NCI-H82 (cell line): ENCODE data around the gene LRRC51.

Source experiments
- DNase-seq: peaks from one replicate; lab custom pipeline; 2025; lab: John Stamatoyannopoulos, UW

Gene LRRC51

DNA sequence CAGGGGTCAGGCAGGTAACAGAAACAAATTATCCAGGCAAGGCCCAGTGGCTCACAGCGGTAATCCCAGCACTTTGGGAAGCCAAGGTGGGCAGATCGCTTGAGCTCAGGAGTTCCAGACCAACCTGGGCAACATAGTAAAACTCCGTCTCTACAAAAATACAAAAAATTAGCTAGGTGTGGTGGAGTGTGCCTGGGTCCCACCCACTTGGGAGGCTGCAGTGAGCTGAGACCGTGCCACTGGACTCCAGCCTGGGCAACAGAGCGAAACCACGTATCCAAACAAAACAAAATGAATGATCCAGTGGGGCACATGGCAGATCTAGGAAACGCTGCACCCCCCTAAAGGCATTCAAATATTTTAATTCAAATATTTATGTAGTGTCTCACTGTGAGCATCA, 10.2 kb upstream of the LRRC51 start:
- DNase-seq: no peak

GRCh38 chr11:72072348-72072747, 8.3 kb upstream of the LRRC51 start:
- DNase-seq: no peak

DNA sequence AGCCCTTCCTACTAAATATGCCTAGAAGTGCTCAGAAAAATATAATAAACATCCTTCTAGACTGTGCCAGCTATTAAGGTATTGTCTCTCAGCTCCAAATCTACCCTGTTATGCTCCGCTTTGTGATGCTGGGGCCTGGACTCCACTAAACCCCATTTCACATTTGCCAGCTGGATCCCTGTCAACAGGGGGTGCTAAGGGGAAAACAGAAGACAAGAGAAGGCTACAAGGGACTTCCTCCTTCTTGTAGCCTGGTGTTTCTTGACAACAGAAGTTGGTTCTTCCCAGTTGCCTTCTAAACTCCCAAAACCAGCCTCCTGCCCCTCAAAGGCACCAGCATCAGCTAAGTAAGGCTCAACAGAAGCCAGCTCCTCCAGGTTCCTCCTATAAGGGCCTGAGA, 5.5 kb upstream of the LRRC51 start:
- peak; percentile 4 for DNase-seq

DNA sequence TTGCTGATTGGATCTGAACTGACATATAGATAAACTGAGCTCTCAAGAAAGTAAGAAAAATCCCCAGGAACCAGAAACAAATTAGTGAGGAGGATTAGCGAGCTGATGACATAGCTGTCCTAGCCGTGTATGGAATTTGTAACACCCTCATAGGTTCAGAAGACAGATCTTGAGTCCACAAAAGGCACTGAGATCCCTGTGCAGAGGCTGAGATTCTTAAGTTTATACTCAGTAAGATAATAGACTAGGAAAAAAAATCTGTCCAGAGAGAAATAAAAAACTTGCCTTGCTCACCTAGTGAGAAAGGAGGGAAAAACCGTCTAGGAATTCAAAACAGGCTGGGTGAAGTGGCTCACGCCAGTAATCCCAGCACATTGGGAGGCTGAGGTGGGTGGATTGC, 4.9 kb upstream of the LRRC51 start:
- DNase-seq: no peak

GRCh38 chr11:72078477-72078876, 2.2 kb upstream of the LRRC51 start:
- DNase-seq: no peak

DNA sequence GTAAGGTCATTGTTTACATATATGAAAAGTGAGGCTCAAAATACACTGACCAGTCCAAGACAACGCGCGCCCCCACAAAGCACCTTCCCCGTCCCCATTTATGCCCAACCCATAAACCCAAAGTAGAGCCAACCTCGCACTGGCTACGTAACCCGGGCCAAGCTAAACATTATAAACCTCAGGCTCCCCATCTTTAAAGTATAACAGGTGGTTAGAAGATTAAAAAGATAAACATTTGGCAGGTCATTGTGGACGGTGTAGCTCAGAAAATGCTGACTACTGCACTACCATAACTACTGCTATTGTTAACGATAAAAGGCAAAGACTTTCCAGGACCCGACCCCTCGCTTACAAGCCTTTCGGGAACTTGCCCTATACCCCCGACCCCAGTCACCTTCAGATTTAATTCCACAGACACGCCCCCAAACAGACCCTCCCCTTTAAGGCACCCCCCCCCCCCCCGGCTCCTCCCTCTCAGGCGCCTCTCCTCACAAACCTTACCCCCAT, 778 bp upstream of the LRRC51 start:
- peak; percentile 85 for DNase-seq

- no peak for DNase-seq
Observed at GRCh38 chr11:72081184-72081644, 564 bp downstream of the LRRC51 start.

DNA sequence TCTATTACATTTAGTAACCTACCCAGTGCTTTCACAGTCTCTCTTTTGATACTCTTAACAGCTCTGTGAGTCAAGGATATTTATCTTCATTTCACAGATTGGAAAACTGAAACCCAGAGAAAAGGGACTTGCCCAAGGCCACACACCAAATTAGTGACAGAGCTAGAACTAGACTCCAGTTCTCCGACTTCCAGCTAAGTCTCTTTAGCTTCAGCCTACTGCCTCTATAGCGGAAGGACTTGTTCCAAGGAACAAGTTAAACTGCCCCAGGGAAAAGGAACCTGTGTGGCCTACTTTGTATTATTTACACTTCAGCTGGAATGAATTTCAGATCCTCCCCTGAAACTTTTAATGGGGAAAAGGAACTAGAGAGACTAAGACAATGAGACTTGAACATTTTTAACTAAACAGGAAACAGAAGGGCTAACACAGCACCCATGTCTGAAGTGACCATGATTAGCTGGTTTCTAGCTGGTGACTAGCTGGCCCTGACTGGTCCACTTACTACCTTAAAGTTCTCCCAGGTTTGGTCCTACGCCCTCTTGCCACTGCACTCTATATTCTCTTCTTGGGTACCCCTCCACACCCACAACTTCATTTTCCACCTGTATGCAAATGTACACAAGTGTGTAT, 1.3 kb downstream of the LRRC51 start:
- DNase-seq: no peak

- no peak for DNase-seq
Observed at GRCh38 chr11:72083414-72083813, 2.8 kb downstream of the LRRC51 start.

DNA sequence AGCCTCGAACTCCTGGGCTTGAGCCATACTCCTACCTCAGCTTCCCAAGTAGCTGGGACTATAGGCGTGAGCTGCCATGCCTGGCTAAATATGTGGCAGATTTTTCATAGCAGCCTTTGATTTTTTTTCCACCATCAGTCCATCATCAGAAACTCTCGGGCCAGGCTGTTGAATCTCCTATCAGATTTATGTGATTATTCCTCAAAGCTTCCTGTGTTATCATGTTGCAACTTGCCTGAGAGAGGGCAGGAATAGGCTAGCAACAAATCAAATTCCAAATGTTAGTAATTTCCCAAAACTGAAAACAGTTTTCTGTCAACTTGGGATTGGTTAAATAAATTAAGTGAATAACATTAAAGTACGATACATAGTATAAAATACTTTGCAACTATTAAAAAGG, 3.4 kb downstream of the LRRC51 start:
- no peak for DNase-seq

GRCh38 chr11:72084965-72085364, 4.3 kb downstream of the LRRC51 start:
- DNase-seq: peak; percentile 74

- DNase-seq: peak; percentile 28
Observed at GRCh38 chr11:72085621-72086351, 5.1 kb downstream of the LRRC51 start.

DNA sequence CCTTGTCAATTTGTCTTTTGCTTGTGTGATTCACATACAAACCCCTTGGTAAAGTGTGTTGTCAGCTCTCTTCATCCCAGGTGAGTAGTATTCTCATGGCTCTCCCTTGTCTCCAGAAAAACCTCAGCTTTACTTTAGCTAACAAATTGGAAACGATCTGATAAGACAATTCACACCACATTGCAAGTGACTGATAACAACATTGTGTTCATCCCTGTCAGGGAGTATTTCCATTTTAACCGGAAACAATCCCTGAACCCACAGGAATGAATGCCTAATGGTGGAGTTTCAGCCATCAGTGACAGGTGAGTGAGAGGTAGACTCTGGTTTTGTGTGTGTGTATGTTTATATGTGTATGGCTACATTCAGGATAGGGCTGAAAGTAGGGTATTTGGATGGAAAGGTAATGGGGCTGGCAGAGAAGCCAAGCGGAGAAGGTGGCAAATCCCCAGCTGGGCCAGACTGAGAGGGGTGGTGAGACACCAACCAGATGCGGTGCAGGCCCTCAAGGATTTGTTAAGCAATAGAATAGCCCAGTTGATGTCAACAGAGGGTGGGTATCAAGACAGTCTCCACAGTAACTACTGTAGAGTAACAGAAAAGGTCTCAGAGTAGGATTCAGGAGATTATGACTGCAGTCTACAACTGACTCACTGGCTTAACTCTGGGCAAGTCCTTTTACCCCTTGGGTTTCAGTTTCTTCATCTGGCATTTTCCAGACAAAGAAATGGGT, 7.6 kb downstream of the LRRC51 start:
- peak; percentile 53 for DNase-seq

- DNase-seq: peak; percentile 79
Observed at GRCh38 chr11:72091292-72091691, 10.6 kb downstream of the LRRC51 start.

DNA sequence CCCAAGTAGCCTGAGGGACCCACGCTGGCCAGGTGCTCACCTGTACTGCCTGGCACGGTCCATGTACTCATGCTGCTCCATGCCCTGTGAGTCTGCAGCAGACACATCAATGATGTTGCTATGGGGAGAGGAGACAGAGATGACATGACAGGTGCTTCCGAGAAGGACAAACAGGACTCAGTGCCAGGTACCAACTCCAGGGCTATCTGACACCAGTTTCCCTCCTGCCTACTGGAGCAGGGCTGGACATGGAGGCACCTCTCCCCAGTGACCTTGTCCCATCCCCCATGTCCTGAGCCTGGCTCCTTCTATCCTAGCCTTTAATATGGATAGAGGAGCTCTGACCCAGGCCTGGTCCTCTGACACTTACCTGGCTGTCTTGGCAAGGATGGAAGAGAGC, 18.1 kb downstream of the LRRC51 start:
- DNase-seq: no peak

DNA sequence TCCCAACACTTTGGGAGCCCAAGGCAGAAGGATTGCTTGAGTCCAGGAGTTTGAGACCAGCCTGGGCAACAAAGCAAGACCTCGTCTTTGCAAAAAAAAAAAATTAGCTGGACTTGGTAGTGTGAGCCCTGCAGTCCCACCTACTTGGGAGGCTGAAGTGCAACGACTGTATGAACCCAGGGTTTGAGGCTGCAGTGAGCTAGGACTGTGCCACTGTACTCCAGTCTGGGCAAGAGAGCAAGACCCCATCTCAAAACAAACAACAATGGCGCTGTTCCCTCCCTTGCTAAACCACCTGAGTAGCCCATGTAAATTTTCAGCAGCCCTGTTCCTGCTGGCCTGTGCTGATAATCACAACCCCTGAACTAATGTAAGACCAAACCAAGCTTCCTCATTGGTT, 19.4 kb downstream of the LRRC51 start:
- DNase-seq: no peak

DNA sequence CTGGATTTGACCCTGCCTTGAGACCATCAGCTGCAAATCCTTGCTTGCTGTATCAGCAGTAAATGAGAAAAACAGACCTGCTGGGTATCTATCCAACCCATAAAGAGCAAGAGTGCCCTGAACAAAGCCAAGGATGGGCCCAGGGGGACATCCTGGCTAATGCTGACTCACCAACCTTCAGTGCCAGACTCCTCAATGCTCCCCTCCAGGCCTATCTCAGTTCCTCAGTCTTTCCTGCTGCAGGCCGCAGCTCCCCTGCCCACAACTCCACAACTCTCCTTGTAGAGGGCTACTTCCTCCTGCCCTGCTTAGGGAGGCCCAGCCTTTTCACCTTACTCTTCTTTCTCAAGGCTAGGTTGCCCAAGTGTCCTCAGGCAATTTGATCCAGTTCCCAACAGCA, 19.8 kb downstream of the LRRC51 start:
- no peak for DNase-seq

GRCh38 chr11:72102162-72102561, 21.5 kb downstream of the LRRC51 start:
- DNase-seq: peak; percentile 14

- no peak for DNase-seq
Observed at GRCh38 chr11:72102631-72102945, 21.9 kb downstream of the LRRC51 start.

DNA sequence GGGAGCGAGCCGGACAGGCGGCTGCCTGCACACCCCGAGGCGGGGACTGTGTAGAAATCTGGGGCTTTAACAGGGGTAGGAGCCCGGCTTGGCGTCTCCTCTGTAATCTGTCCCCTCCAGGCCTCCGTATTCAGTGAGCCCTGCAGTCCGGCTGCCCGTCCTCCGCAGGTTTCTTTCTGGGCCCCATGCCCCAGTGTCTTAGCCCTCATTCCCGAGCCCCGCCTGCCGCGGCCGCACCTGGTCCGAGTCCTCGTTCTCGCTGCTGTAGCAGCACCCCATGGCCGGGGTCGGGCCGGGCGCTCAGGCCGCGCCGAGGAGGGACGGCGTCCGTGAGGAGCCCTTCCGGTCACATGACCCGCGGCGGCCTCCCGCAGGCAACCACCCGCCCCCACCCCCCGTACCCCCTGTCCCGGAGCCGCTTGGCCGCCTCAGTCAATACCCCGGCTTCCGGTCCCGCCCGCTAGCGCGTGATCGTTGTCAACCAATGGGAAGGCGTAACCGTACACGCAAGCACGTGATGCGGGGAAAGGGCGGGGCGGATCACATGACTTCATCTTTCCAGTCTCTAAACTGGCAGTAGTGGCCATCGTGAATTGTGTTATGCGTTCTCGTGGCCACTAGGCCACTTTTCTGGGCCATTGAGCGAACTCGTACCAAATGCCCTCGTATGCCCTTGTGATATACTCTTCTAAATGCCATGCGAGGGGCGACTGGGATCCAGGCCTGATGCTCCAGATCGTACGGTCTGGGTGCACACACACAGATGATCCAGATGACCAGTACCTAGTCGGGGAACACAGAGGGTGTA, 22.5 kb downstream of the LRRC51 start, which contains the start of gene LAMTOR1:
TSS of gene LAMTOR1 (minus strand) at position 352 of the 808 bp plus-strand sequence. CDS start at position 279, 73 bp downstream.
- DNase-seq: peak; percentile 98

DNA sequence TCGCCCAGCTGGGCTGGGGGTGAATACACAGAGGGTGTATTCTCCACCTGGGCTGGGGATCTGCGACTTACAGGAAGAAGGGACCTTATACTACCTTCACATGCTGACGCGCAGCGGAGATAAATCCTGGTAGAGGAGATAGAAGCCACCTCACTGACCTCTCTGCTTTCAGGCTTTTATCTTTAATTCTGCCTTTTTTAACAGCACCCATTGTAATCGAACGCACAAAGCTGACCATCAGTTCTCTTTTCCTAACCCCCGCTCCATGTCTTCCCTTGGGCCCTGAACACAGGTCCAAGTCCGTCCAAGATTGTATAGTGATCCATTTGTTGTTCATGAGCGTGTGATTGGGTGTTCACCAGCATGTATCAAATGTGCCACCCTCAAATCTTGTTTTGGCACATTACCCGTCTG, 23.1 kb downstream of the LRRC51 start:
- no peak for DNase-seq

- DNase-seq: no peak
Observed at GRCh38 chr11:72105888-72106287, 25.2 kb downstream of the LRRC51 start, which contains the start of gene TOMT. Gene TOMT (plus strand): TSS chr11:72105924. CDS start chr11:72105952, 28 bp downstream.
